HFFc6 (cell line): Measurements from ENCODE around the gene ZNF513. TPM values are rescaled to one million over a fixed set of nuclear protein-coding genes. Genes with fewer than 3 reads are reported as not detected.
"Not testable (repeated sequence)": the region's sequence is repeated elsewhere in the genome, so short reads cannot be mapped to it uniquely, and the experiment has no call there.

Experiments
- DNase-seq: peaks from one replicate; pipeline ENCODE4 v3.0.0-alpha.2; 2018
- H3K27ac Mint-ChIP-seq: 2 replicates; pipeline ENCODE4 v1.8.0; 2020; ENCODE audit warnings: mild to moderate bottlenecking, mixed read lengths
- H3K27me3 Mint-ChIP-seq: 2 replicates; pipeline ENCODE4 v1.8.0; 2021; ENCODE audit warnings: mild to moderate bottlenecking, moderate library complexity, mixed read lengths; ENCODE audit not compliant: insufficient read depth
- H3K36me3 Mint-ChIP-seq: 2 replicates; pipeline ENCODE4 v1.8.0; 2021; ENCODE audit warnings: low read depth, mixed read lengths
- H3K4me1 Mint-ChIP-seq: 2 replicates; pipeline ENCODE4 v1.8.0; 2020; ENCODE audit warnings: low read depth, mixed read lengths
- H3K4me3 Mint-ChIP-seq: 2 replicates; pipeline ENCODE4 v1.8.0; 2020; ENCODE audit warnings: mild to moderate bottlenecking, moderate library complexity, mixed read lengths
- H3K9me3 Mint-ChIP-seq: 2 replicates; pipeline ENCODE4 v1.8.0; 2020; ENCODE audit warnings: mild to moderate bottlenecking, mixed read lengths
- total RNA-seq, 6 experiments: library from RNA; stranded (reverse); fragmentation: NEBNext Ultra II Directional; extraction: Animal tissue kit (Norgen Biotek cat#: 25700); gene quantifications; 2 replicates in 1 of 6; 3 replicates in 5 of 6; pipeline ENCODE4 v1.2.3, GENCODE V29; 2021
- TF ChIP-seq, protein P1 (sequence below): fragments of 200-600 bp; sonication (generic); IDR thresholded peaks from 2 replicates; pipeline ENCODE4 v1.5.0; 2021; ENCODE audit warnings: antibody characterized with exemption, mild to moderate bottlenecking

The ZNF513 gene
- total RNA-seq, 6 experiments from 2014 or later: 11.9 to 15.3 (median 12.8) TPM

DNA sequence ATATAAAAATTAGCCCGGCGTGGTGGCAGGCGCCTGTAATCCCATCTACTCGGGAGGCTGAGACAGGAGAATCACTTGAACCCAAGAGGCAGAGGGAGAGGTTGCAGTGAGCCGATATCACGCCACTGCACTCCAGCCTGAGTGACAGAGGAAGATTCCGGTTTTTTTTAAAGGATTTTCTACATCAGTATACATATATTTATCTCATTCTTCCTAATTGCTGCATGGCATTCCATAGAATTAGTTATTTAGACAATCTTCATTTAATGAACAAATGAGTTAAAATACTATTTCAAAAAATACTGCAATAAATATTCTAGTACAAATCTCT is 26.0 kb downstream of the ZNF513 start:
- Mint-ChIP-seq H3K4me1 (peaks cover 49% of the 10 kb centered on the region), H3K27ac (peak overlapping the region; percentile 79), H3K36me3 (peaks cover 12% of the 10 kb centered on the region), H3K4me3 (peak overlapping the region; percentile 70), H3K9me3 (no peaks in the 10 kb centered on the region), H3K27me3 (peaks cover 4% of the 10 kb centered on the region)
- no peak for DNase-seq
- TF ChIP-seq, protein P1, sequence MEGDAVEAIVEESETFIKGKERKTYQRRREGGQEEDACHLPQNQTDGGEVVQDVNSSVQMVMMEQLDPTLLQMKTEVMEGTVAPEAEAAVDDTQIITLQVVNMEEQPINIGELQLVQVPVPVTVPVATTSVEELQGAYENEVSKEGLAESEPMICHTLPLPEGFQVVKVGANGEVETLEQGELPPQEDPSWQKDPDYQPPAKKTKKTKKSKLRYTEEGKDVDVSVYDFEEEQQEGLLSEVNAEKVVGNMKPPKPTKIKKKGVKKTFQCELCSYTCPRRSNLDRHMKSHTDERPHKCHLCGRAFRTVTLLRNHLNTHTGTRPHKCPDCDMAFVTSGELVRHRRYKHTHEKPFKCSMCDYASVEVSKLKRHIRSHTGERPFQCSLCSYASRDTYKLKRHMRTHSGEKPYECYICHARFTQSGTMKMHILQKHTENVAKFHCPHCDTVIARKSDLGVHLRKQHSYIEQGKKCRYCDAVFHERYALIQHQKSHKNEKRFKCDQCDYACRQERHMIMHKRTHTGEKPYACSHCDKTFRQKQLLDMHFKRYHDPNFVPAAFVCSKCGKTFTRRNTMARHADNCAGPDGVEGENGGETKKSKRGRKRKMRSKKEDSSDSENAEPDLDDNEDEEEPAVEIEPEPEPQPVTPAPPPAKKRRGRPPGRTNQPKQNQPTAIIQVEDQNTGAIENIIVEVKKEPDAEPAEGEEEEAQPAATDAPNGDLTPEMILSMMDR: no peak

DNA sequence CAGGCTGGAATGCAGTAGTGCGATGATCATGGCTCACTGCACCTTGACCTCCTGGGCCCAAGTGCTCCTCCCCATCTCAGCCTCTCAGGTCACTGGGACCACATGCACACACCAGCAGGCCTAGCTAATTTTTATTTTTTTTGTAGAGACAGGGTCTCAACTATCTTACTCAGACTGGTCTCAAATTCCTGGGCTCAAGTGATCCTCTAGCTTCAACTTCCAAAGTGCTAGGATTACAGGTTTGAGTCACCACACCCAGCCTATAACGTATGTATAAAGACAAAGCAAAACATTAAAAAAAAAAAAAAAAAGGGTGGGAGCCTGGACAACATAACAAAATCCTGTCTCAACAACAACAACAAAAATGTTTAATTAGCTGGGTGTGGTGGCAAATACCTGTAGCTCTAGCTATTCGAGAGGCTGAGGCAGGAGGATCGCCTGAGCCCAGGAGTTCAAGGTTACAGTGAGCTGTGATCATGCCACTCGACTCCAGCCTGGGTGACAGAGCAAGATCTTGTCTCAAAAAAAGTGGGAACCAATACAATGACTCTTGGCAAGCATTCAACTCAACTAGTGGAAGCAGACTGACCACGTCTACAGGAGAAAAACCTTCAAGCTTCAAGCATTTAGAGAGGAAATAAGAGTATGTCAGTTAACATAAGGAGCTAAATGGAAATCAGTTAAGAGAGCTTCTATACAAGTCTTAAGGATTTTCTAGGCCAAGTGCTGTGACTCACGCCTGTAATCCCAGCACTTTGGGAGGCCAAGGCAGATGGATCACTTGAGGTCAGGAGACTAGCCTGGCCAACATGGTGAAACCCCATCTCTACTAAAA is 26.6 kb downstream of the ZNF513 start:
- peak overlapping the region; percentile 70 for H3K4me3 Mint-ChIP-seq
- DNase-seq: peak; percentile 52
- H3K27ac Mint-ChIP-seq: peak overlapping the region; percentile 79
- peaks cover 4% of the 10 kb centered on the region for H3K27me3 Mint-ChIP-seq
- TF ChIP-seq, protein P1: no peak
- H3K4me1 Mint-ChIP-seq: peaks cover 49% of the 10 kb centered on the region
- peaks cover 12% of the 10 kb centered on the region for H3K36me3 Mint-ChIP-seq
- no peaks in the 10 kb centered on the region for H3K9me3 Mint-ChIP-seq

DNA sequence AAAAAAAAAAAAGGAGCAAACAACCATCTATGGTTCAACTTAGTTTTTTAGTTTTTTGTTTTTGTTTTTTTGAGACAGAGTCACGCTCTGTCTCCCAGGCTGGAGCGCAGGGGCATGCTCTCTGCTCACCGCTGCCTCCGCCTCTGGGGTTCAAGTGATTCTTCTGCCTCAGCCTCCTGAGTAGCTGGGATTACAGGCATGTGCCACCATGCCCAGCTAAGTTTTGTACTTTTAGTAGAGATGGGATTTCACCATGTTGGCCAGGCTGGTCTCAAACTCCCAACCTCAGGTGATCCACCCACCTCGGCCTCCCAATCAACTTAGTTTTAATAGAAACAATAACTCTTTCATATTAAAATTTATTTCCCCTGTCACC is 27.2 kb downstream of the ZNF513 start:
- H3K4me3 Mint-ChIP-seq, H3K27ac Mint-ChIP-seq, H3K9me3 Mint-ChIP-seq: not testable (repeated sequence)

DNA sequence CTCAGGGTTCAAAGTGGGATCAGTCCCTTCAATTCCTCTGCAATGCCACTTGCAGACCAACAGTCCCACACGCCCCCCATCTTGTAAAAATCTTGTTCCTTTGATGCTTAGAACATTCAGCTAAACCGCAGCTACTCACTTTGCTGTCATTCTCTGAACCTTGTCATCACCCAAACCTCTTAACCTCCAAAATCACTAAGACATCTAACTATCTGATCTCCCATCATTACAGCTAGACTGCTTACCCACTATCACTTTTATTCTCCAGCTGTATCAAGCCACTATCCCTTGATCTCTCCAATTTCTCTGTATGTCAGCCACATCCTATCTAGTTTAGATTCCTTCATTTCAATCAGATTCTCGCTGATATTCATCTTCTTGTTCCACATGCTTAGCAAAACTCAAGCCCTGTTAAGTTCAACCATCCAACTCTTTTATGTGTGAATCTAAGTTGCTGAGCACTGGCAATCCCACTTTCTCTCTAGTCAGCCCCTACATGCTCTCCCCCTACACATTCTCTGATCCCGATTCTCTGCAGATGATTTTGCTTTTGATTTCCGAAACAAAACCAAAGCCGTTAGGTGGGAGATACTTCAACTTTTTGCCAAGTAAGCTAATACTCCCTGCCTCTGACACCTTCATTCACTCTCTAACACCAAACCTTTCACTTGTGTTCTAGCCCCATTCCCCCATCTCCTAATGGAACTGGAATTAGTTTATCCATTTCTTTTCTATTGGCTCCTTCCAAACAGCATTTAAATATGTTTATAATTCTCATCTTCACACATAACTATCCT is 28.5 kb downstream of the ZNF513 start:
- Mint-ChIP-seq H3K9me3 (no peaks in the 10 kb centered on the region), H3K4me3 (no peak overlapping the region), H3K36me3 (peaks cover 2% of the 10 kb centered on the region), H3K27me3 (peaks cover 3% of the 10 kb centered on the region), H3K4me1 (peaks cover 34% of the 10 kb centered on the region), H3K27ac (no peak overlapping the region; the same call in 1 of the 2 replicates)
- DNase-seq: no peak
- TF ChIP-seq, protein P1: no peak

More for the DNA sequence above, 27.2 kb downstream of the ZNF513 start:
- not testable (repeated sequence) for H3K27me3 Mint-ChIP-seq, H3K36me3 Mint-ChIP-seq, DNase-seq
- peaks cover 44% of the 10 kb centered on the region for H3K4me1 Mint-ChIP-seq

DNA sequence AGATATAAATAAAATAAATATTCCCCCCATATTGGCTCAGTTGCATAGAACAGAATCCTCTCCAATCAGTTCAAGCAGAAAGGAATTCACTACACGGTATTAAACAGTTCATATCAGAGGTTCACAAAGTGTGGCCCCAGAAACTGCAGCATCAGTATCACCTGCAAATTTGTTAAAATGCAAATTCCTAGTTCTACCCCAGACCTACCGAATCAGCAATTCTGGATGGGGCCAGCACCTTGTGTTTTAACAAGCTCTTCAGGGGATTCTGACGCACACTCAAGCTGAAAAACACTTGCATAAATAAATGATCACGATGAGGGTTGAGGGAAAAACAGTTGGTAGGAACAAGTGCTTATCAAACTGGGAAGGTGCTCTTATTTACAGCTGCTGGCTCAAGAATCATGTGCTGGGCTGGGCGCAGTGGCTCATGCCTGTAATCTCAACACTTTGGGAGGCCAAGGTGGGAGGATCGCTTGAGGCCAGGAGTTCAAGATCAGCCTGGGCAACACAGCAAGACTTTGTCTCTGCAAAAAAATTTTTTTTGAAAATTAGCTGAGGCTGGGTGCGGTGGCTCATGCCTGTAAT is 30.3 kb downstream of the ZNF513 start:
- no peaks in the 10 kb centered on the region; the same call in 1 of the 2 replicates for H3K36me3 Mint-ChIP-seq
- no peak for DNase-seq
- H3K9me3 Mint-ChIP-seq: no peaks in the 10 kb centered on the region
- TF ChIP-seq, protein P1: no peak
- H3K4me1 Mint-ChIP-seq: peaks cover 25% of the 10 kb centered on the region
- no peak overlapping the region for H3K4me3 Mint-ChIP-seq
- no peaks in the 10 kb centered on the region; the same call in 1 of the 2 replicates for H3K27me3 Mint-ChIP-seq
- no peak overlapping the region for H3K27ac Mint-ChIP-seq
